Activated gamma-delta T cell treated with Interleukin-2 at 50 U/mL for 16 hours (primary cell): ENCODE data around the gene NLRP1.

Experiments used
- DNase-seq: peaks from one replicate; pipeline ENCODE4 v3.0.0-alpha.2; 2020

NLRP1 gene

DNA sequence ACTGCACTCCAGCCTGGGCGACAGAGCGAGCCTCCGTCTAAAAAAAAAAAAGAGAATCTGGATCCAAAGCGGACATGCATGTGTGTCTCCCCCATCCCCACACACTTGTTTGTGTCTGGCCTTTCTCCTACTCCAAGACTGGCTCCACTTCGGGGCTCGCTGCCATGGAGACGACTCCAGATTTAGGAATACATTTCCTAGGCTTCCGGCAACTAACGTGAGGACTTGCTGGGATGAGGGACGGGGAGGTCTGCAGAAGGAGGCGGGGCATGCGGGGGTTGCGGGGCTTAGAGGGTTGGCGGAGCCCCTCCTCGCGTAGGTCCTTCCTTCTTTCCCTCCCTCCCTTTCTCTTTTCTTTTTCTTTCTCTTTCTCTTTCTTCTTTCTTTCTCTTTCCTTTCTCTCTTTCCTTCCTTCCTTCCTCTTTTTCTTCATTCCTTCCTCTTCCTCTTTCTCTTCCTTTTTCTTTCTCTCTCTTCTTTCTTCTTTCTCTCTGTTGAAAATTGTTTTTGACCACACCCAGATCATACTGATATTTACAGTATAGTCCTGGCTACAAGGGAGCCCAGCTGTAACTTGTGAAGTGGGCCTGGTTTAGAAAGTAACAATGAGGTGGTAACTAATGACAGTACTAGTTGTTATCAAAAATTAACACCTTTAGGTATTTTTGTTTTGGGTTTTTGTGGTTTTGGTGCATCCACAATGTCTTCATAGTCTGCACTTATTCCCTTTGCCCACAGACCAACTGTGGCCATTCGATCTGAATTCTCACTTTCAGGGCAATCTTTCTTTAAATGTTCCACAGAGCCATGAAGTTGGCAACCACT lies 72.7 kb downstream of the NLRP1 start:
- no peak for DNase-seq

DNA sequence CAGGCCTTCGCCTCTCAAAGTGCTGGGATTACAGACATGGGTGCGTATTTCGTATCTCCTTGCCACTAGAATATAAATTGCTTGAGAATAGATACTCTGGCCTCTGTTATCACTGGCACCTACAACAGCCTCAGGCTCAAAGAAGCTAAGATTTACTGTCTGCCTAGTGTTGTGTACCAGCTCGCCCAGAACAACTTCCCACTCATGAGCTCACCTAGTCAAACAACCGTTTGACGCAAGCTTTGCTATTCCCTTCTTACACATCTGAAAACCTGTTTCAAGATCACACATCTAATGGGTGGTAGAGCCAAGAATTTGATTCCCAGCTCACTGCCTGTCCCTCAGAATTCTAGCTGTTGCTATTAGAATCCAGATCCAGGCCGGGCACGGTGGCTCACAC lies 73.5 kb downstream of the NLRP1 start:
- DNase-seq: no peak

DNA sequence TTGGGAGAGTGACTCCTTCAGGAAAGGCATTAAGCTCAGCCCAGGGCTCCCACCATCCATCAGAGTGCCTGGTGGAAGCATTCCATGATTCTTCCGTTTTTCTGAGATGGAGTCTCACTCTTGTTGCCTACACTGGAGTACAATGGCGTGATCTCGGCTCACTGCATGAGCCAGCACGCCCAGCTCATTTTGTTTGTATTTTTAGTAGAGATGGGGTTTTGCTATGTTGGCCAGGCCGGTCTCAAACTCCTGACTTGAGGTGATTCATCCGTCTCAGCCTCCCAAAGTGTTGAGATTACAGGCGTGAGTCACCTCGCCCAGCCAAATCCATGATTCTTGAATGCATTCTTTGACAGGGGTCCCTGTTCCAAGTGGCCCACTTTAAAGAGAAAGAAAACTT lies 74.8 kb downstream of the NLRP1 start:
- no peak for DNase-seq

DNA sequence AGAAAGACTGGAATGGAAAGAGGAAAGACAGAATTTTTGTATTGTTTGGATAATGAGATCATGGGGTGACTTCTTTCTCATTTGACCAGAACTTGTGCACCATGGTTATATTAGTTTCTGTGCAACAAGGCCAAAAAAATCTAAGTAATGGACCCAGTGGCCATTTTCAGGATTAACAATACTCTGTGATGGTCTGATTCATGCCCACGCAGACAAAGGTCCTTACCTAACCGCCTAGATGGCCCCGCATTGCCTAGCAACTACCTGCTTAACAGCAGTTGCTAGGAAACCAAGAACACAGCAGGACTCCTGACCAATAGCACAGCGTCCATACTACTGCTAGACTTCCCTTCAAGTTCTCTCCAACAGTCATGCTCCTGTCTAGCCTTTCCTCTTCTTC lies 75.5 kb downstream of the NLRP1 start:
- DNase-seq: no peak

DNA sequence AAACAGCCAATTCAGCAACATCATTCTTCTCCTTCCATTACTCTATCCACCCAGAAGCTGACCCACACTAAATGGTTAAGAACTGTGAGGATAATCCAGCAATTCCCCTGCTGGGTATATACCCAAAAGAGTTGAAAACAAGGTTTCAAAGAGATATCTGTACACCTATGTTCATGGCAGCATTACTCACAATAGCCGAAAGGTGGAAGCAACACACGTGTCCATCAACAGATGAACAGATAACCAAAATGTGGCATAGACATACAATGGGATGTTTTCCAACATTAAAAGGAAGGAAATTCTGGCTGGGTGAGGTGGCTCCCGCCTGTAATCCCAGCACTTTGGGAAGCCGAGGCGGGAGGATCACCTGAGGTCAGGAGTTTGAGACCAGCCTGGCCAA lies 78.0 kb downstream of the NLRP1 start:
- DNase-seq: no peak

DNA sequence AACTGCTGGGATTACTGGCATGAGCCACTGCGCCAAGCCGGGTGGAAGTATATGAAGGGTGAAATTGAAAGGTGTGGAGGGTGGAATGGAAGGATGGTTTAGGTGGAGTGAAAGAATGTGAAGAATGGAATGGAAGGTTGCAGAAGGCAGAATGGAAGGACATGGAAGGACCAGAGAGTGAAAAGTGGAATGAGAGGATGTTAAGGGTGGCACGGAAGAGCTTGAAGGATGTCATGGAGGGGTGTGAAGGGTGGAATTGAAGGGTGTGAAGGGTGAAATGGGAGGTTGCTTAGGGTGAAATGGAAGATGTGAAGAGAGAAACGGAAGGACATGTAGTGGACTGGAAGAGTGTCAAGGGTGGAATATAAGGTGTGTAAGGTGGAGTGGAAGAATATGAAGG lies 81.8 kb downstream of the NLRP1 start:
- DNase-seq: no peak

DNA sequence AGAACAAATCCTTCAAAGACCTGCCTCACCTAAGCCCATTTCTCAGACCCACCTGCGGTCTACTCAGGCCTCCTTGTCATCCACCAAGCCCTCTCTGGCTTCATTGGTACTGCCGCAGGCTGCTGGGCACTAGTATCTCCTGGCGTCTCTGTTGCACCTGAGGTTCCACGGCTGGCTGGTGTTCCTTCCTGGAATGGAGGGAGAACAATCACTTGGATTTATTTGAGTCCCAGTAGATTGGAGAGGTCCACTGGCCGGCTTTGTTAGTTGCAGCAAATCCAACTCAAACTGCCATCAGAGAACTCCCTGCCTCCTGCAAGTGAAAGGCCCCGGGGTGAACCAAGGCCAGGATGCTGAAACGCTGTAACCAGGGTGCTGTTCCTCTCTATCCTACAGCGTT lies 82.6 kb downstream of the NLRP1 start:
- no peak for DNase-seq

DNA sequence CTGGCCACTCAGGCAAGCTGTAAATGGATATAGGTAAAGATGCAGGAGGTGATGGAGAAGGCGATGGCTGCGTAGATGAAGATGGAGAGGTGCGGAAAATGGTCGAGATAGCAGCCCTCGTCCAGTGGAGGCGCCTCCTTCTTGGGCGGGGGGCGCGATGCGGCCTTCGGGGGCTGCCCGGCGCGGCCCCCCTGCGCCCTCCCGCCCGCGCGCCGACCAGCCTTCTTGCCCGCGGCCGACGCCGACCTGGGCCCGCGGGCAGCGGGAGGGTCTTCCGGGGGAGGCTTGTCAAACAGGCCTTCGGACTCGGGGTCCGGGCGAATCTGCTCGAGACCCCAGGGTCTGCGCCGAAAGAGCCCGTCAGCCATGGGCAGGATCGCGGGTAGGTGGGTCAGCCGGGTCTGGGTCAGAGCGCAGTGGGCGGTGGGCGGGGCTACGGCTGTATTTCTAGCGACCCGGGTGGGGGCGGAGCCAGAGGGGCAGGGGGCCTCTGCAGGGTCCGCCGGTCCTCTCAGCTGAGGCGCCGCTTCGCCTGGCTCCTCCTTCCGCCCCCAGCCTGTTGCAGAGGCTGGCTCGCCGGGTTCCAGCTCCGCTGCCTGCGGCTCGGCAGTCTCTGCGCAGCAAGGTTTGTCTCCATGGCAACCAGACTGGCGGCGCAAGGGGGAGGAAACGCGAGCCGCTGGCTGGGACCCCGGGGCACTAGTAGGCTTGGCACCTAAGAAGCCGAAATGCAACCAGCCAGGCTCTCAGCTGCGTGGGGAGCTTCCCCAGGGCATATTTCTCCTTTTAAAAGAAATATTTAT lies 83.5 kb downstream of the NLRP1 start:
- DNase-seq: peak; percentile 73

DNA sequence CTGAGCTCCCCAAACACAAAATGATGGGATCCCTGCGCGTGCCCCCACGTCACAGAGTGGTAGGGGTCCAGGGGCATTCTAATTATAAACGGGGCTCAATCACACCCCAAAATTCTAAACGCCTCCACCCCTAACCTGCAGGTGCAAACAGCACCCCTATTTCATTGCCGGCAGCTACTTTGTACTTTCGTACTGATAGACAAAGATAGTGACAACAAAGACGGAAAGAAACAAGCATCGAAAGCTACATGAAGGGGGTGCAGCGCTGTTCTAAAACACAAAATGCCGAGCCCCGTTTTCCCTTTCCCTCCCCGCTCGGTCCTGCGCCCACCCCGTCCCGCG lies 84.1 kb downstream of the NLRP1 start:
- DNase-seq: no peak

DNA sequence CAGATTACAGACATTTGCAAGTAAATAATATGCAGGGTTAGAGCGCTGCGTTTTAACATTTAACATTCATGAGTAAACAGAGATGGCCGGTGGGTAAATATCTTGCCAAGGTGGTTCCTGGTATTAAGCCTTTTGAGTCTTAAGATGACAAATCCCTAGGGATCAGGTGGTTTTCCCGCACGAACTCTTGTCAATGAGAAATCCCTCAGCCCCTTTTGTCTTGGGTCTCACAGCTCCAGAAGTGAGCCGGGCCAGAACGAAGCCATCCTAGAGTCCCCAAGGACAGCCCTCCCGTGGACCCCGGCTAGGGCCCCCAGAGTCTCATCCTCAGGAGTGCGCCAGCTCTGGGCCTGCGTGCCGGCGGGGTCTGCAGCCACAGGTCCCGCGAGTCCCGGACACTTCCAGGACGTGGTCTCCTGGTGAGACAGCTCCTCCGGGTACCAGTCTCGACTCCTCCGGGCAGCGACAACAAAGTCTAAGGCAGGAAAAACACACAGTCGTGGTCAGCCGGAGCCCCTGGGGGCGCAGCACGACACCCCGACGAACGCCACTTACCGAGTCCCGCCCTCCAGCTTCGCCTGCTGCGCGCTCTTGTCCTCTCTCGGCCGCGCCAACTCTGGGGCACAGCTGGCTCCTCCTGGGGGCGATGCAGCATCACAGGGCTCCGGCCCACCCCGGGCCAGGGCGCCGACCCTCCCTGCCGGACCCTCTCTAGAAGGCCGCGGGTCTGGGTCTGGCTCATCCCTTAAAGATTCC lies 84.7 kb downstream of the NLRP1 start:
- DNase-seq: no peak

DNA sequence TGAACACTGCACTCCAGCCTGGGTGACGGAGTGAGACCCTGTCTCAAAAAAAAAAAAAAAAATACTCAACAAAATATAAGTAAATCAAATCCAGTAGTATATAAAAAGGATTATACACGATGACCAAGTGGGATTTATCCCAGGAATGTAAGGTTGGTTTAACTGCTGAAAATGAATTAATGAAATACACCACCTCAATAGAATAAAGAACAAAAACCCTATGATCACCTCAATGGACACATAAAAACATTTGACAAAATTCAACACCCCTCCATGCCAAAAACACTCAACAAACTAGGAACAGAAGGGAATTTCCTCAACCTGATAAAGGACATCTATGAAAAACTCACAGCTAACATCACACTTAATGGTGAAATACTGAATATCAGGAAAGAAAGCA lies 91.3 kb downstream of the NLRP1 start:
- DNase-seq: no peak

DNA sequence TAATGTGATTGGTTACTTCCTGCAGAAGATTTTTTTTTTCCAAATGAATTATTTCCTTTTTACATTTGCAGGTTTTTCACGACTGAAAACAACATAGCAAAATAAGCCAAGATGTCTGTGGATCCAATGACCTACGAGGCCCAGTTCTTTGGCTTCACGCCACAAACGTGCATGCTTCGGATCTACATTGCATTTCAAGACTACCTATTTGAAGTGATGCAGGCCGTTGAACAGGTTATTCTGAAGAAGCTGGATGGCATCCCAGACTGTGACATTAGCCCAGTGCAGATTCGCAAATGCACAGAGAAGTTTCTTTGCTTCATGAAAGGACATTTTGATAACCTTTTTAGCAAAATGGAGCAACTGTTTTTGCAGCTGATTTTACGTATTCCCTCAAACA lies 95.6 kb downstream of the NLRP1 start:
- no peak for DNase-seq

DNA sequence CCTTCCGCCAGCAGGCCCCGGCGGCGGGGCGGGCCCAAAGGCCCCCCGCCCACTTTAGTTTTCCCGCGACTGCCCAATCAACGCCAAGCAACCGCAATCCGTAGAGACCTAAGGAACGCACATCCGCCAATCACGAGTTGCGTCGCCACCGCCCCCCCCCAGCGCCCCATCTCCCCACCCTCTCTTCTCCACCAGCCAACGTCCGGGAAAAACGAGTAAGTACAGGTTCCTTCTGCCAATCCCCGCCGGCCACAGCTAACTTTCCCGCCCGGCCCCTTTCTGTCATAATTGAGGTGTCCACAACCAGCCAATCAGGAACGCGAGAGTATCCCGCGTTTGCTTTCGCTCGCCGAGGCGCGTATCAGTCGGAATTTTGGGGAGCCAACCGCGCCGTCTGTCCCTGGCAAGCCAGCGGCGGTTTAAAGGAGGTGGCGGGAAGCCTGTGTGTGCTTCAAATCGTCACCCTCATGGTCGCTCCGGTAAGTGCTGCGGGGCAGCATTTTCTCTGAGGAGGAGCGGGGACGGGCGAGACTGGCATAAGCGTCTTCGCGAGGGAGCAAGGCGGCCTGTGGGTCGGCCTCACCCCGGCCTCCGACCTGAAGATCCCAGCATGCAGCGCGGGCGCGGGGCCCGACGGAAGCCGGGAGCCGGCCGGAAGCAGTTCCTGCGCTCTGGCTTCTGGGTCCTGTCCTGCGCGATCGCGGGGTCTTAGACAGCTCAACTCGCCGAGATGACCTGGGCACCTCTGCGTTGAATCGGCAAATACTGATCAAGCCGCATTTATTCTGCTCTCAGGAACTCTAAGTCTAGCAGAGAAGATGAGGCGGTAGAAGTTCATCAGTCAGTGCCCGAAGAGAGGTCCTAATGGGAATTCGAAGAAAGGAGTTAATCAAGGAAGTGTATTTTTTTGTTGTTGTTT lies 97.8 kb downstream of the NLRP1 start, which contains the start of gene MIS12:
Gene MIS12 (plus strand): TSS at position 361 of the 919 bp plus-strand sequence. CDS start 2,297 bp downstream, outside the sequence.
- peak; percentile 96 for DNase-seq

DNA sequence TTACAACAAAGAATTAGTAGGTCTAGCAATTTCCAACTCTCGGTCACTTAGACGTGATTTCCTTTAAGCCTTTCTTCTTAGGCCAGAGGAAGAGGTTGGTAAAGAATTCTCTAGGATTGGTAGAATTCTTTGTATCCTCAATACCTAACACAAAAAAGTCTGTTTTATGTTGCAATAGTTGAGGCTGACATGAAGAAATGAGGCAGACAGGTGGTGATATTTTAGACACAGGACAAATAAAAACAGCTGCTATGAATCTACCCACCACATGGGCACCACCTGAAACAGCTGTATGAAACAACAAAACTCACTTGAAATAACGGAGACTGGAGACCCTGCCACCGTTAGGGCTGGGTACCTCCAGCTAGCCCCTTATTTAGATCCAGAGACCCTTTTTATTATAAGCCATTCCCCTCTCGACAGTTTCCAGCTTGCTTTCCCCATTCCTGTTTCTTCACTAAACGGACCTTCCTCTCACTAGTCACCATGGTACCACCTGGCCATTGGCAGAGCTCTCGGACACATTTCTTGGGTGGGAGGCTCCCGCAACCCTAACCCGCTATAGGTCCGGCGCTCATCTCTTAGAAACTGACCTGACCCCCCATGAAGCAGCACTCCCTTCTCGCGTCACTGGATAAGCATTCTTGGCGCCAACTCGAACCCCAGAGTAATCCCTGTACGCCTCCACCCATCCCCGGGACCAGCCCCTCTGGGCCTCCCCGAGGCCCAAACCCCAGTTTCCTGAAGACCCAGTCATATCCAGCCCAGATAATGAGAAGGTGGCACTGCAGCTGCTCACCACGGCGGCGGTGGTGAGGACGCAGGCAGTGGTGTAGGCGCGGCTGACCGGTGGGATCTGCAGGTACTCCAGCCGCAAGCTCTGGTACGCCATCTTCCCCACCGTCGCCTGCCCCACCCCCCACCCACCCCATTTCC lies 98.8 kb downstream of the NLRP1 start, which contains the start of gene DERL2:
Gene DERL2 (minus strand): TSS at position 909 of the 936 bp plus-strand sequence. CDS start 17 bp downstream, at position 892.
- DNase-seq: no peak

DNA sequence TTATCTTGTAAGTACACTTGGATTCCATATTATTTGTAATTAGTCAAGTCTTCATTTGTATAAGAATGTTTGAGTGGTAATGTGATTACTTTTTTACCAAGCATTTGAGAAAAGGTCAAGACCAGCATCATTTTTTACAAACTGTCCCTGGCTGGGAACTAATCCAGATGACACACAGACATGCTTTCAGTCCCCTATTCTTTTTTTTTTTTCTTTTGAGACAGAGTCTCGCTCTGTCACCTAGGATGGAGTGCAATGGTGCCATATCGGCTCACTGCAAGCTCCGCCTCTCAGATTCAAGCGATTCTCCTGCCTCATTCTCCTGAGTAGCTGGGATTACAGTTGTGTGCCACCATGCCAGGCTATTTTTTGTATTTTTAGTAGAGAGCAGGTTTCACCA lies 102.9 kb downstream of the NLRP1 start:
- no peak for DNase-seq

DNA sequence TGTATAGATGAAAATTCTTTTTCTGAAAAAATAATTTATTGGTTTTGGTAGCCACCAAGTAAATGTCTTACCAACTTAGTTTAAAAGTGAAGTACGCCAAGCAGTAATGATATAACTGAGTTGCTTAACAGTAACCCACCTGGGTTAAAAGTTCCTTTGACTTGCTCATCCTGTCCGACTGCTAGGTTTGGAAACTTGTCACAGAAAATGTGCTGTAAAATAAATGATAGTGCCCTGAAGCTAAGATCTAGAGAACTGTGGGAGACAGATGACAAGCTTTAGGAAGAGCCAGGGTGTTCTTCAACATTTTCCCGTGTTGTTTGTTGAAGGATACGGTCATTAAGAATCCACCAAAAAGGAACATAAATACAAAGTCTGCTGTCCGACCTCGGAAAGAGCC lies 103.3 kb downstream of the NLRP1 start:
- no peak for DNase-seq

DNA sequence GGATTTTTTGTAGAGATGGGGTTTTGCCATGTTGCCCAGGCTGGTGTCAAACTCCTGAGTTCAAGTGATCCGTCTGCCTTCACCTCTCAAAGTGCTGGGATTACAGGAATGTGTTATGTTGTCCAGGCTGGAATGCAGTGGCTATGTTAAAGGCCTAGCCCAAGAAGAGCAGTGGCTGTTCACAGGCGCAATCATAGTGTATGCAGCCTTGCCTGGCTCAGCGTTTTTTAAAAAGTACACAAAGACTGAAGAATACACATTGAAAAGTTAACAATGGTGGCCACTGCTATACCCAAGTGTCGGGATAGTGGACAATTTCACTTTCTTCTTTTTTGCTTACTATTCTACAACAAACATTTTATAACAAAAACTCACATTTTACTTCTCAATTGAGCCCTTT lies 105.3 kb downstream of the NLRP1 start:
- DNase-seq: no peak

DNA sequence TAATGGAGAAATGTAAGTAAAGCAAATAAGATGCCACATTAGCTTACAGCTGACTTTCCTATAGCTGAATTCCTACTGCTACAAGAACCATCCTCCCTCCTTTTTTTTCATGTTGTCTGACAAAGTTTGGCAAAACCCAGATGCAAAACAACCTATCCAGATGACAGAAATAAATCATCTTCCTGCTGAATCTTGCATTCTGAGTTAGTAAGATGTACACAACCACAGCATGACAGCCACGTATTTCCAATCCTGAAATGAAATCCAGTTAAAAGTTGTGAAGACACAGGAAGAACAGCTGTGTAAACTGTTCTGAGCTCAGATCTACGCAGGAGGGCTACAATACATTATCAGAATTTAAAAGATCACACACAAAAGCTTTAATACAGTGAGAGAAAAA lies 110.4 kb downstream of the NLRP1 start:
- DNase-seq: no peak

DNA sequence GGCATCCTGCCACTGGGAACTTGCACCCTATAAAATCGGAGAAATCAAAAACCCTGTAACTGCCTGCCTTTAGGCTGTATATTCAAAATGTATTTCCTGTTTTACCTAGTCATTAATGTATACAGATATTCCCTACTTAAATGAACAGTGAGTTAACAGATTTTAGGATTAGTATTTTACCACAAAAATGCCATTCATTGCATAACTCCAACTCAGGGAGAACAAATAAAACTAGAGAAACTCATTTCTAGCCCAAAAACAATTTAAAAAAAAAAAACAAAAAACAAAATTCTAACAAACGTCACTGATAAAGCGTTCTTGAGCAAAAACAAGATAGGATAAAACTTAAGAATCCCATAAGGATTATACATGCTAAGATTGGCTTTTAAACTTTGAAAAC lies 111.8 kb downstream of the NLRP1 start:
- DNase-seq: no peak

DNA sequence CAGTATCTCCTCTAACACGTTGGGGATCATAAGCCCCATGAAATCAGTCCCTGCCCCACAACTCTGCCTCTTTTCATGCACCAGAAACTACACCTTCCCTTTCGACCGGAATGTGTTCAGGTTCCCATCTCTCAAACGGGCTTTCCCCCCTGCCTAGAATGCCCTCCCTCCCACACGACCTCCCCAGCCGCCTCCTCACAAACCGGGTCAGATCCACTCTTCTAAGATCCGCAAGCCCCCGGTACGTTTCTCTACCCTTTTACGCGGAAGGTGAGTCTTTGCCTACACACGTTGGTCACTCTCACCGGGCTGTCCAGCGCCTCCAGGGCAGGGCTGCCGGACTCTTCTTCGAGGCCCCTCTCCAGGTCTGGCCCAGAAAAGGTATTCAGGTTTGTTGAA lies 116.2 kb downstream of the NLRP1 start:
- DNase-seq: no peak

DNA sequence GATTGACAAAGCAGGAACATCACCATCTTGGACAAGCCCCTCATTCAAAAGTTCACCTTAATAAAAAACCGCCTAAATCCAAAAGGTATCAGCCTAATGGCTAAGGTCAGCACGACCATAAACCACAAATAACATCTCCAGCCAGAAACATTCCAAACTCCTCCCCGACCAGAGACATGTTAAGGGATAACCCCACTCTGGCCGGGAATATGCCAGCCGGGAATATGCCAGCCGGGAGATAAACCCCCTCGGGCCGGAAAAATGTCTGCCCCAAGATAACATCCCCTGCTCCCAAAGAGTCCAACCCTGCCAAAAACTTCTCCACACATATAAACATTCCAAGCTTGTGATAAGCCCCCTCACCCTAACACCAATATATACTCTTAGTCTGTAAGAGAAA lies 116.9 kb downstream of the NLRP1 start:
- no peak for DNase-seq
